Activated T-helper 1 cell treated with anti-CD3 and anti-CD28 coated beads, Interleukin-12 subunit alpha, Interleukin-12 subunit beta, Interleukin-2, Interleukin-4 antibody, amounts not matched to agents 30 ng/mL and 10 ng/mL and 1 ng/mL, durations not matched to agents 14 hours and 24 hours and 36 hours (primary cell): ENCODE data around the gene SULT1C3. TPM values are rescaled to one million over a fixed set of nuclear protein-coding genes. Genes with fewer than 3 reads are reported as not detected.
"Not testable (repeated sequence)": the region's sequence is repeated elsewhere in the genome, so short reads cannot be mapped to it uniquely, and the experiment has no call there.

Source experiments
- DNase-seq: peaks from one replicate; pipeline ENCODE4 v3.0.0; 2021; ENCODE audit warnings: low spot score
- H3K27ac Mint-ChIP-seq: one replicate; pipeline ENCODE4 v1.8.0; 2021; ENCODE audit warnings: mild to moderate bottlenecking, mixed read lengths
- H3K27me3 Mint-ChIP-seq: one replicate; pipeline ENCODE4 v1.8.0; 2022; ENCODE audit warnings: mild to moderate bottlenecking, moderate library complexity, mixed read lengths; ENCODE audit not compliant: insufficient read depth
- H3K36me3 Mint-ChIP-seq: one replicate; pipeline ENCODE4 v1.8.0; 2021; ENCODE audit warnings: low read depth, mixed read lengths
- H3K4me1 Mint-ChIP-seq: one replicate; pipeline ENCODE4 v1.8.0; 2021; ENCODE audit warnings: low read depth, mixed read lengths
- H3K4me3 Mint-ChIP-seq: one replicate; pipeline ENCODE4 v1.8.0; 2021; ENCODE audit warnings: mild to moderate bottlenecking, moderate library complexity, mixed read lengths
- H3K9me3 Mint-ChIP-seq: one replicate; pipeline ENCODE4 v1.8.0; 2021; ENCODE audit warnings: mixed read lengths
- intact Hi-C: fragments of 100-400 bp; cut with micrococcal nuclease; formaldehyde crosslinking; loops from one replicate; pipeline ENCODE4 v1.15.1; 2024
- total RNA-seq: library from RNA; stranded (reverse); gene quantifications from 2 replicates; pipeline ENCODE4 v1.2.3, GENCODE V29; 2022

The SULT1C3 gene
- total RNA-seq, 1 donor from 2014 or later = not detected

GRCh38 chr2:108260773-108261172 lies 21.0 kb downstream of the SULT1C3 start:
- Mint-ChIP-seq H3K9me3 (no peaks in the 10 kb centered on the region), H3K4me1 (no peaks in the 10 kb centered on the region), H3K27me3 (peaks cover 8% of the 10 kb centered on the region), H3K36me3 (no peaks in the 10 kb centered on the region), H3K27ac (no peak overlapping the region), H3K4me3 (no peak overlapping the region)
- DNase-seq = no peak
- intact Hi-C loops = no loop called here

DNA sequence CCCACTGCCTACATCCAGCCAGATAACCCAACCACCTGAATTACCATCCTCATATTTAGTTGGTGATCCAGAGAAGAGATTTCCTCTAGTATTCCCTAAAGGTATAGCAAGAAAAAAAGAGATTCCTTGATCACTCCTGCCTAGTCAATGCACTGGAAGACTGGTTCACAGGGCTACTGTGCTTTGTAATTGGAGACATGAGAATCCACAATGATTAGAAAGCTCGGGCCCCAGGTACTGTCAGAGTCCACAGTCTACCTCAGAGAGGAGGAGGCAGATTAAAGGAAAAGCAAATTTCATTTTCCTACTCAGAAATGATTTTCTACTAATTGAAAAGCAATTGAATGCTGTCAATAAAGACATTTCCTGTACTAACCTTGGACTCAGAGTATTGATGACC lies 22.3 kb downstream of the SULT1C3 start:
- Mint-ChIP-seq H3K4me3 (no peak overlapping the region), H3K36me3 (no peaks in the 10 kb centered on the region)
- no peak for DNase-seq

GRCh38 chr2:108263401-108263800 lies 23.6 kb downstream of the SULT1C3 start:
- Mint-ChIP-seq H3K9me3 (no peaks in the 10 kb centered on the region), H3K27ac (no peak overlapping the region), H3K27me3 (peaks cover 8% of the 10 kb centered on the region), H3K4me3 (no peak overlapping the region), H3K36me3 (no peaks in the 10 kb centered on the region), H3K4me1 (no peaks in the 10 kb centered on the region)
- no peak for DNase-seq
- intact Hi-C loops = no loop called here

More for the DNA sequence above, 22.3 kb downstream of the SULT1C3 start:
- intact Hi-C loops = no loop called here
- peaks cover 8% of the 10 kb centered on the region for H3K27me3 Mint-ChIP-seq
- no peaks in the 10 kb centered on the region for H3K4me1 Mint-ChIP-seq
- no peak overlapping the region for H3K27ac Mint-ChIP-seq
- no peaks in the 10 kb centered on the region for H3K9me3 Mint-ChIP-seq

DNA sequence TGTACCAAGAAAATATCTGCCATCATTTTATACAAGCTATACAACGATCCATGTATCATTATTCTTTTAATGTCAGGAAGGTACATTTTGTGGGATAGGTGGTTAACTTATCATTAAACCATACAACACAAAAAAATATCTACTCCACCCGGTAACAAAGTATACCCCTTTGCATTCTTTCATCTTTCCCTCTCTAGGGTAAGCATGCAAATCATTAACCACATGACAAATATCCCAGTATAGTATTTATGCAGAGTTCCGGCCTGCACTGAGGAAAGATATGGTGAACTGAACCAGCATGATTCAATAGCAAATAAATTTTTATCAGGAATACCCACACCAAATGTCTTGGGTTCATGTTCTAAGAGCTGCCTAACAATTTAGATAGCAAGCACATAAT lies 26.4 kb downstream of the SULT1C3 start:
- DNase-seq = no peak
- H3K27ac Mint-ChIP-seq = no peak overlapping the region
- no peak overlapping the region for H3K4me3 Mint-ChIP-seq
- H3K27me3 Mint-ChIP-seq = peaks cover 8% of the 10 kb centered on the region
- no peaks in the 10 kb centered on the region for H3K36me3 Mint-ChIP-seq
- no peaks in the 10 kb centered on the region for H3K9me3 Mint-ChIP-seq
- H3K4me1 Mint-ChIP-seq = no peaks in the 10 kb centered on the region
- intact Hi-C loops = no loop called here

- Mint-ChIP-seq H3K9me3 (no peaks in the 10 kb centered on the region), H3K27ac (no peak overlapping the region)
- intact Hi-C loops = no loop called here
Measured at GRCh38 chr2:108267101-108267500, 27.3 kb downstream of the SULT1C3 start.

GRCh38 chr2:108268001-108268400 lies 28.2 kb downstream of the SULT1C3 start:
- H3K27ac Mint-ChIP-seq = no peak overlapping the region
- peaks cover 8% of the 10 kb centered on the region for H3K27me3 Mint-ChIP-seq
- no peaks in the 10 kb centered on the region for H3K4me1 Mint-ChIP-seq
- DNase-seq = no peak
- intact Hi-C loops = no loop called here
- H3K9me3 Mint-ChIP-seq = no peaks in the 10 kb centered on the region
- H3K4me3 Mint-ChIP-seq = no peak overlapping the region
- H3K36me3 Mint-ChIP-seq = no peaks in the 10 kb centered on the region

More at GRCh38 chr2:108267101-108267500, 27.3 kb downstream of the SULT1C3 start:
- H3K4me3 Mint-ChIP-seq = no peak overlapping the region
- H3K27me3 Mint-ChIP-seq = peaks cover 8% of the 10 kb centered on the region
- no peaks in the 10 kb centered on the region for H3K36me3 Mint-ChIP-seq
- DNase-seq = no peak
- H3K4me1 Mint-ChIP-seq = no peaks in the 10 kb centered on the region

- Mint-ChIP-seq H3K27ac (no peak overlapping the region), H3K36me3 (no peaks in the 10 kb centered on the region), H3K4me3 (no peak overlapping the region), H3K9me3 (no peaks in the 10 kb centered on the region), H3K4me1 (no peaks in the 10 kb centered on the region), H3K27me3 (peaks cover 3% of the 10 kb centered on the region)
- intact Hi-C loops = no loop called here
- no peak for DNase-seq
Measured at GRCh38 chr2:108270346-108270745, 30.6 kb downstream of the SULT1C3 start.

GRCh38 chr2:108270768-108271506 lies 31.2 kb downstream of the SULT1C3 start:
- H3K9me3 Mint-ChIP-seq = no peaks in the 10 kb centered on the region
- no peak overlapping the region for H3K27ac Mint-ChIP-seq
- no peak for DNase-seq
- H3K4me3 Mint-ChIP-seq = no peak overlapping the region
- H3K27me3 Mint-ChIP-seq = no peaks in the 10 kb centered on the region
- H3K4me1 Mint-ChIP-seq = no peaks in the 10 kb centered on the region
- intact Hi-C loops = no loop called here
- H3K36me3 Mint-ChIP-seq = no peaks in the 10 kb centered on the region

DNA sequence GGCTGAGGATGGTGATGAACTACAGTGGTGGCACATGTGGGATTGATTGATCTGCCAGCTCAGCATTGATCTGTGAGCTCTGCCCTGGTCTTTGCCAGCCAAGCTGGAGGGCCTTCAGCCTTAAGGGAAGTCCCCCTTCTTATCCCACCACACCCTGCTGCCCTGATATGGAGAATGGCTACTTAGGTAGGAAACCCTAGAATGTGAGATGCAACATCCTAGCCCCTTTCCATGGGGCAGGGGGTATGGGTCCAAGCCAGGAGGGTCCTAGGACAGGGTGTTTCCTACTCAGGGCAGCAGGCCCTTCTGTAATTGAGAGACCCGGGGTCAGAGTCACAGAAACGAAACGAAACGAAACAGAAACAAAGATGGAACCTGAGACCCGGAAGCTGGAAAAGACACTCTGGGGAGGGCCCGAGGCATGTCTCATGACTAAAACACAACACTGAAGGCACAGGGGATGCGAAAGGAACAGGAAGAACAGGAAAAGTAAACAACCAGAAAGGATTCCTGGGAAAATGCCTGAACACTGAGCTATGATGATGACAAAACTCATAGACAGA lies 32.0 kb downstream of the SULT1C3 start:
- no peaks in the 10 kb centered on the region for H3K4me1 Mint-ChIP-seq
- H3K36me3 Mint-ChIP-seq = no peaks in the 10 kb centered on the region
- no peak for DNase-seq
- no peaks in the 10 kb centered on the region for H3K9me3 Mint-ChIP-seq
- no peak overlapping the region for H3K27ac Mint-ChIP-seq
- no peak overlapping the region for H3K4me3 Mint-ChIP-seq
- no peaks in the 10 kb centered on the region for H3K27me3 Mint-ChIP-seq
- intact Hi-C loops = no loop called here

- intact Hi-C loops = no loop called here
- no peak for DNase-seq
- H3K36me3 Mint-ChIP-seq = no peaks in the 10 kb centered on the region
- no peaks in the 10 kb centered on the region for H3K4me1 Mint-ChIP-seq
- no peak overlapping the region for H3K4me3 Mint-ChIP-seq
- no peak overlapping the region for H3K27ac Mint-ChIP-seq
- no peaks in the 10 kb centered on the region for H3K27me3 Mint-ChIP-seq
- H3K9me3 Mint-ChIP-seq = no peaks in the 10 kb centered on the region
Measured at GRCh38 chr2:108278631-108279030, 38.9 kb downstream of the SULT1C3 start.

DNA sequence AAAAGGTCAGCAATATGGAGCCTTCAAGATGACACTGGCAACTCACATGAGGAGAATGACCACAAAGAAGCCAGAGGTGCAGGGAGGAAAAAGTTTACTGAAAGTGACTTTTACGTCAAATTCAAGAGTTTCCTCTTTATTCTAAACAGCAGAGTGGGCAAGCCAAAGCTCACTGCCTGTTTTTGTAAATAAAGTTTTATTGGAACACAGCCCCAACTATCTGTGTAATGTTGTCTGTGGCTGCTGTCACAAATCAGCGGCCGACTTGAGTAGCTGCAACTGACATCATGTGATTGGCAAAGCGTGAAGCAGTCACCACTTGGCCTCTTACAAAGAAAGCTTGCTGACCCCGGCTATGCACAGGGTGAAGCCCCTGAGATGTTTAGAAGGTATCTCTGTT lies 39.7 kb downstream of the SULT1C3 start:
- Mint-ChIP-seq H3K27ac (no peak overlapping the region), H3K27me3 (no peaks in the 10 kb centered on the region), H3K9me3 (peaks cover under 1% of the 10 kb centered on the region), H3K4me3 (no peak overlapping the region), H3K4me1 (no peaks in the 10 kb centered on the region), H3K36me3 (no peaks in the 10 kb centered on the region)
- DNase-seq = no peak
- intact Hi-C loops = no loop called here

DNA sequence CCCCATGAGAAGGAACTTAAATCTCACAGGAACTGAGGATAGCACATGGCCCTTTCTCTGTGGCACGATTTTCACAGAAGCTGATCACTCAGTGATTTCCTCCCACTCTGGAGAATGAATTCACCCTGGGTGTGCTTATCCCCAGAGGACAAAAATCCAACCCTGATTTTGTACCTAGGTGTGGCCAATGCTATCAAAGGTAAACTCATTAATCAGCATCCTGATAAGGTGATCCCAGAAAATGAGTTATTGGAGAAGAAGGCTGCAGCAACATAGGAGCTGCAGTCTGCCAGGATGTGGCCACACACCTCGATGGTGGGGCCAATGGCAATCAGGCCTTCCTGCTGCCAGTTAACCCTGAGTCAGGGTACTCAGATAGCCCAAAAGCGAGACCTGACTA lies 40.7 kb downstream of the SULT1C3 start:
- Mint-ChIP-seq H3K27me3 (no peaks in the 10 kb centered on the region), H3K4me1 (no peaks in the 10 kb centered on the region)
- intact Hi-C loops = no loop called here

DNA sequence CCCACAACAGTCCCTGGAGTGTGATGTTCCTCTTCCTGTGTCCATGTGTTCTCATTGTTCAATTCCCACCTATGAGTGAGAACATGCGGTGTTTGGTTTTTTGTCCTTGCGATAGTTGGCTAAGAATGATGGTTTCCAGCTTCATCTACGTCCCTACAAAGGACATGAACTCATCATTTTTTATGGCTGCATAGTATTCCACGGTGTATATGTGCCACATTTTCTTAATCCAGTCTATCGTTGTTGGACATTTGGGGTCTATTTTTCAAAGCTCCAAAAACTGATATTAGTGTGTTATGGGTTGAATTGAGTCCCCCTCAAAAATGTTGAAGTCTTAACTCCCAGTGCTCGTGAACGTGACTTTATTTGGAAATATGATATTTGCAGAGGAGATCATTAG lies 44.8 kb downstream of the SULT1C3 start:
- H3K27me3 Mint-ChIP-seq, intact Hi-C loops: not testable (repeated sequence)

More for the DNA sequence above, 40.7 kb downstream of the SULT1C3 start:
- no peak overlapping the region for H3K27ac Mint-ChIP-seq
- no peak overlapping the region for H3K4me3 Mint-ChIP-seq
- DNase-seq = no peak
- peaks cover 4% of the 10 kb centered on the region for H3K9me3 Mint-ChIP-seq
- no peaks in the 10 kb centered on the region for H3K36me3 Mint-ChIP-seq

More for the DNA sequence above, 44.8 kb downstream of the SULT1C3 start:
- not testable (repeated sequence) for H3K27ac Mint-ChIP-seq, H3K4me3 Mint-ChIP-seq, H3K9me3 Mint-ChIP-seq, DNase-seq, H3K36me3 Mint-ChIP-seq, H3K4me1 Mint-ChIP-seq
